Neural progenitor cell (in vitro differentiated cells): ENCODE measurements around the gene PFKM. TPM values are rescaled to one million over a fixed set of nuclear protein-coding genes. Genes with fewer than 3 reads are reported as not detected.

Experiments
- DNase-seq: peaks from one replicate; pipeline ENCODE4 v3.0.0-alpha.2; 2016; ENCODE audit warnings: low spot score
- H2AFZ ChIP-seq: fragments of 200-600 bp; sonication (generic); replicated peaks from 2 replicates; pipeline ENCODE4 v1.6.1; 2016; ENCODE audit warnings: antibody characterized with exemption
- H3F3A ChIP-seq: fragments of 200-600 bp; sonication (generic); 2 replicates; pipeline ENCODE4 v1.6.1; 2016; ENCODE audit warnings: antibody characterized with exemption, low read depth
- H3K27ac ChIP-seq: fragments of 200-600 bp; sonication (generic); 2 replicates; pipeline ENCODE4 v1.5.1; 2016; ENCODE audit warnings: mild to moderate bottlenecking
- H3K27me3 ChIP-seq: fragments of 200-600 bp; sonication (generic); 2 replicates; pipeline ENCODE4 v1.6.1; 2016; ENCODE audit warnings: mild to moderate bottlenecking, moderate library complexity
- H3K36me3 ChIP-seq: fragments of 200-600 bp; sonication (generic); 2 replicates; pipeline ENCODE4 v1.5.1; 2016
- H3K4me1 ChIP-seq: fragments of 200-600 bp; sonication (generic); 2 replicates; pipeline ENCODE4 v1.6.1; 2016; ENCODE audit warnings: mixed run types
- H3K4me2 ChIP-seq: fragments of 200-600 bp; sonication (generic); 2 replicates; pipeline ENCODE4 v1.6.1; 2016
- H3K4me3 ChIP-seq: fragments of 200-600 bp; sonication (generic); 2 replicates; pipeline ENCODE4 v1.5.1; 2016
- H3K79me2 ChIP-seq: fragments of 200-600 bp; sonication (generic); 2 replicates; pipeline ENCODE4 v1.6.1; 2016; ENCODE audit warnings: low read depth
- H3K9ac ChIP-seq: fragments of 200-600 bp; sonication (generic); 2 replicates; pipeline ENCODE4 v1.6.1; 2016
- H3K9me3 ChIP-seq: fragments of 200-600 bp; sonication (generic); 2 replicates; pipeline ENCODE4 v1.5.1; 2016; ENCODE audit warnings: low read depth
- H4K20me1 ChIP-seq: fragments of 200-600 bp; sonication (generic); 2 replicates; pipeline ENCODE4 v1.6.1; 2016; ENCODE audit warnings: low read depth
- H3K27ac Mint-ChIP-seq: 3 replicates; pipeline ENCODE4 v1.8.0; 2021; ENCODE audit warnings: mixed read lengths
- H3K27me3 Mint-ChIP-seq: 2 replicates; pipeline ENCODE4 v1.8.0; 2022; ENCODE audit warnings: low read depth, mild to moderate bottlenecking, inconsistent platforms, moderate library complexity, mixed read lengths; ENCODE audit not compliant: insufficient read depth
- H3K36me3 Mint-ChIP-seq: 3 replicates; pipeline ENCODE4 v1.8.0; 2021; ENCODE audit warnings: mixed read lengths
- H3K4me1 Mint-ChIP-seq: 3 replicates; pipeline ENCODE4 v1.8.0; 2021; ENCODE audit warnings: mixed read lengths
- H3K4me3 Mint-ChIP-seq: 3 replicates; pipeline ENCODE4 v1.8.0; 2021; ENCODE audit warnings: mild to moderate bottlenecking, moderate library complexity, mixed read lengths
- H3K9me3 Mint-ChIP-seq: 3 replicates; pipeline ENCODE4 v1.8.0; 2020; ENCODE audit warnings: mixed read lengths
- CTCF ChIP-seq: fragments of 200-600 bp; sonication (generic); IDR thresholded peaks from 2 replicates; pipeline ENCODE4 v1.5.1; 2017; ENCODE audit warnings: antibody characterized with exemption, mild to moderate bottlenecking
- EZH2 ChIP-seq: fragments of 200-600 bp; sonication (generic); IDR thresholded peaks from 2 replicates; pipeline ENCODE4 v1.6.1; 2017; ENCODE audit warnings: antibody characterized with exemption, mild to moderate bottlenecking, moderate library complexity
- EZH2phosphoT487 ChIP-seq: fragments of 200-600 bp; sonication (generic); IDR thresholded peaks from 2 replicates; pipeline ENCODE4 v1.6.1; 2017; ENCODE audit warnings: antibody characterized with exemption
- total RNA-seq: library from RNA; depleted of rRNA; stranded (reverse); fragments of >200 nt; gene quantifications from 2 replicates; pipeline ENCODE4 v1.2.3, GENCODE V29; 2015; ENCODE audit warnings: low replicate concordance

PFKM gene
- total RNA-seq, 1 donor from 2014 or later: 128 TPM

DNA sequence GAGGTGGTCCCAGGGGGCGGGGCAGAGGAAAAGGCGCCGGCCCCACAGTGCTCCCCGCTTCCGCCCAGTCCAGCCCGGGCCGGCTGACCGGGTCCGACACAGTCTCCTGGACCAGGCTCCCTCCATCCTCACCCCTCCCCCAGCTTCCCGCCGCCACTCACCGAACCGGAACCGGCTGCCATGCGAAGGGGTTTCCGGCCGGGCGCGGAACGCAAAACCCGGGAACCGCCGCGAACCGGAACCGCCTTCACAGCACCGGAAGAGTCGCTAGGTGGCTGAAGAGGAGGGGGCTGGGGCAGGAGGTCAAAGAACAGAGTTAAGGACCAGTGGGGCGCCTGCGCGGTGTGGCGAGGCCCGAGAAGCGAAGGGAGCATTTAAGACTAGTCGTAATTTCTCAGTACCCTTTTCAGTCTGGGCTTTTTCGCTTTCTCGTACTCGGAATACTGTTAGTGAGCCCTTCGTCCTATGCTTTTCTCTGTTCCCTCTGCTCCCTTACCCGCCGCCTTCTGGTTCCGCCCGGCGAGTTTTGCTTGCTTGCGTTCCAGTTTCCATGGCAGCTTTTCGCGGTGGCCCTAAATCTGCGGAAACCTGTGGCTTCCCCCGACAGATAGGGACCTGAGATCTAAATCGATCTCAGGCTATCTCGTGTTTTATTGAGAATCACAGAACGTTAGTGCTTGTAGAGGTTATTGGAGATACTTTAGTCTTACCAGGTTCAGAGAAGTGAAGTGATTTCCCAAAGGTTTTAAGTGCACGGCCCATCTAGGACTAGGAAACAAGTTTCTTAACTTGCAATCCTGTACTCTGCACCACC, 13.1 kb upstream of the PFKM start, which contains the start of gene SENP1:
Gene SENP1 (minus strand): TSS at position 213 of the 814 bp plus-strand sequence. CDS start 4,607 bp downstream, outside the sequence.
- H3K9ac ChIP-seq: peak within 1 kb of the TSS; percentile 65
- H2AFZ ChIP-seq: peak within 1 kb of the TSS; percentile 80
- DNase-seq: peak; percentile 90
- Mint-ChIP-seq H3K27ac (peak within 1 kb of the TSS; percentile 98), H3K4me3 (peak within 1 kb of the TSS; percentile 96), H3K27me3 (no peaks in the 10 kb centered on the region), H3K9me3 (no peaks in the 10 kb centered on the region), H3K36me3 (no peaks in the 10 kb centered on the region), H3K4me1 (peaks cover 27% of the 10 kb centered on the region)
- H3F3A ChIP-seq: peaks cover 22% of the 10 kb centered on the region
- peak within 1 kb of the TSS; percentile 98 for H3K4me2 ChIP-seq
- peaks cover 24% of the 10 kb centered on the region for H3K4me1 ChIP-seq
- no peaks in the 10 kb centered on the region for H3K36me3 ChIP-seq
- peak within 1 kb of the TSS; percentile 90 for H3K4me3 ChIP-seq
- peak within 1 kb of the TSS; percentile 98 for H3K27ac ChIP-seq
- H3K27me3 ChIP-seq: peaks cover 31% of the 10 kb centered on the region
- no peaks in the 10 kb centered on the region for H3K9me3 ChIP-seq
- H4K20me1 ChIP-seq: no peaks in the 10 kb centered on the region
- H3K79me2 ChIP-seq: peaks cover 45% of the 10 kb centered on the region
- TF ChIP-seq EZH2: peak; percentile 30
- TF ChIP-seq CTCF: peak; percentile 19
- peak; percentile 42 for TF ChIP-seq EZH2phosphoT487

GRCh38 chr12:48106681-48107613, 12.2 kb upstream of the PFKM start:
- H3K79me2 ChIP-seq: peaks cover 36% of the 10 kb centered on the region
- H3K27me3 ChIP-seq: peaks cover 34% of the 10 kb centered on the region
- Mint-ChIP-seq H3K27me3 (no peaks in the 10 kb centered on the region), H3K27ac (peak overlapping the region; percentile 98), H3K36me3 (no peaks in the 10 kb centered on the region), H3K4me3 (peak overlapping the region; percentile 96), H3K4me1 (peaks cover 27% of the 10 kb centered on the region), H3K9me3 (no peaks in the 10 kb centered on the region)
- H3K4me2 ChIP-seq: peak overlapping the region; percentile 98
- no peaks in the 10 kb centered on the region for H4K20me1 ChIP-seq
- peaks cover 22% of the 10 kb centered on the region for H3F3A ChIP-seq
- H3K36me3 ChIP-seq: no peaks in the 10 kb centered on the region
- H3K4me3 ChIP-seq: peak overlapping the region; percentile 90
- H2AFZ ChIP-seq: peak overlapping the region; percentile 80
- H3K9ac ChIP-seq: peak overlapping the region; percentile 65
- H3K4me1 ChIP-seq: peaks cover 24% of the 10 kb centered on the region
- H3K9me3 ChIP-seq: no peaks in the 10 kb centered on the region
- TF ChIP-seq EZH2phosphoT487 (no peak), EZH2 (no peak), CTCF (no peak)
- DNase-seq: no peak
- H3K27ac ChIP-seq: peak overlapping the region; percentile 98

DNA sequence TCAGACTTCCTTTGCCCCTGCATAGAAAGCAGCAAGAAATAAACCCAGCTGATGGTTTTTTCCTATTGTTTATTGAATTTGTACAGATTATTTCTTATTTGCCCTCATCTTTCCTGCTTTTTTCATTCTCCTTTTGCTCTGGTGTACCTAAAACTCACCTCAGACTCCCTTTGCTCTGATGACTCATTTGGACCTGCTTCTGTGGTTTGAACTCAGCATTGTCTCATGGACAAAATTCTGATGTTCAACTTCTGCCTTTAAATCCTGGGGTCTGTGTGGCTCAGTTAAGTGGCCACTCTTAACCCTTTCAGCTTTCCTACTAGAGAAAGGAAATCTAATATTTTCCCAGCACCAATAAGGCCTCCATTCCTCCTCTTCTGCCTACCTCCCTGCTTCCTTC, 9.7 kb upstream of the PFKM start:
- no peak for DNase-seq
- H3K27me3 Mint-ChIP-seq: no peaks in the 10 kb centered on the region
- H3K27ac Mint-ChIP-seq: no peak overlapping the region
- no peaks in the 10 kb centered on the region for H4K20me1 ChIP-seq
- no peak overlapping the region for H3K4me2 ChIP-seq
- no peak overlapping the region for H2AFZ ChIP-seq
- H3K4me3 ChIP-seq: no peak overlapping the region
- H3K27ac ChIP-seq: no peak overlapping the region
- no peak overlapping the region for H3K9ac ChIP-seq
- H3K4me1 ChIP-seq: peaks cover 15% of the 10 kb centered on the region
- peaks cover 18% of the 10 kb centered on the region for H3K4me1 Mint-ChIP-seq
- no peaks in the 10 kb centered on the region for H3K36me3 ChIP-seq
- H3K27me3 ChIP-seq: peaks cover 34% of the 10 kb centered on the region
- no peaks in the 10 kb centered on the region for H3K9me3 Mint-ChIP-seq
- H3K4me3 Mint-ChIP-seq: no peak overlapping the region
- peaks cover 22% of the 10 kb centered on the region for H3F3A ChIP-seq
- TF ChIP-seq CTCF (no peak), EZH2 (no peak), EZH2phosphoT487 (no peak)
- no peaks in the 10 kb centered on the region for H3K36me3 Mint-ChIP-seq
- peaks cover 12% of the 10 kb centered on the region for H3K79me2 ChIP-seq
- H3K9me3 ChIP-seq: no peaks in the 10 kb centered on the region
